Measurements from ENCODE around the gene INAFM2. TPM values are rescaled to one million over a fixed set of nuclear protein-coding genes. Genes with fewer than 3 reads are reported as not detected.

Gene INAFM2
- total RNA-seq, 3 donors from 2014 or later = 15.6 to 120 (median 21.1) TPM

DNA sequence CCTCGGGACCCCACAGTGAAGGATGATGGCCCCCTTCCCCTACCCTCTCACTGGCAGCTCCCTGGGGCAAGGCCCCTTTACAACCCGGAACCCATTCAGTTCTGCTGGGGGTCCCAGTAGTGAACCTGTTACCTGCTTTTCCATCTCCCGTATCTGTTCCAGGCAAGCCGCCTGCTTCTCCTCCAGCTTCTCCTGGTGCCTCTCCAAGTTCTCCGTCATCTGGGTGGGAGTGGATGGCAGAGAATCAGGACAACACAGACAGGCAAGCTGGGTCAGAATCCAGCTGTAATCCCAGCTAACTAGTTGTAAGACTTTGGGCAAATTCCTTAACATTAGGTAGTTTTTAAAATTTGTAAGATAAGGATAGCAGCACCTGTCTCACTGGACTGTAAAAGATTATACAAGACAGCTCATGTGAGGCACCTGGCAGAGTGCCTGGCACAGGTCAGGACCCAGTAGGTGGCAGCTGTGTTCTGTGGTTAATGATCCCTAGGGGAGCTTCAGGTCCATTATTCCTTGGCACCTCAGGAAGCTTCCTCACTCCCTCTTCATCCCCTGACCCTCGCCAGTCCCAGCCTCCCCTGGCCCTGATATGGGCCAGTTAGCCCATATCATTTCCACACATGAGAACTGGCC is 34.2 kb upstream of the INAFM2 start:
- peak; percentile 83 for ATAC-seq
- DNase-seq = peak; percentile 84 to 90 (median 85)
- Histone ChIP-seq H3K36me3 (ENCODE audit: low read depth) (no peaks in the 10 kb centered on the region), H3K4me1 (ENCODE audit: low read depth) (peaks cover 15% of the 10 kb centered on the region), H3K4me3 (no peak overlapping the region), H3K9me3 (no peaks in the 10 kb centered on the region)
- TF ChIP-seq, protein P1, sequence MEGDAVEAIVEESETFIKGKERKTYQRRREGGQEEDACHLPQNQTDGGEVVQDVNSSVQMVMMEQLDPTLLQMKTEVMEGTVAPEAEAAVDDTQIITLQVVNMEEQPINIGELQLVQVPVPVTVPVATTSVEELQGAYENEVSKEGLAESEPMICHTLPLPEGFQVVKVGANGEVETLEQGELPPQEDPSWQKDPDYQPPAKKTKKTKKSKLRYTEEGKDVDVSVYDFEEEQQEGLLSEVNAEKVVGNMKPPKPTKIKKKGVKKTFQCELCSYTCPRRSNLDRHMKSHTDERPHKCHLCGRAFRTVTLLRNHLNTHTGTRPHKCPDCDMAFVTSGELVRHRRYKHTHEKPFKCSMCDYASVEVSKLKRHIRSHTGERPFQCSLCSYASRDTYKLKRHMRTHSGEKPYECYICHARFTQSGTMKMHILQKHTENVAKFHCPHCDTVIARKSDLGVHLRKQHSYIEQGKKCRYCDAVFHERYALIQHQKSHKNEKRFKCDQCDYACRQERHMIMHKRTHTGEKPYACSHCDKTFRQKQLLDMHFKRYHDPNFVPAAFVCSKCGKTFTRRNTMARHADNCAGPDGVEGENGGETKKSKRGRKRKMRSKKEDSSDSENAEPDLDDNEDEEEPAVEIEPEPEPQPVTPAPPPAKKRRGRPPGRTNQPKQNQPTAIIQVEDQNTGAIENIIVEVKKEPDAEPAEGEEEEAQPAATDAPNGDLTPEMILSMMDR (IDR thresholded peaks at IDR 0.05) = no peak
- intact Hi-C loops (cut with DNase I, micrococcal nuclease) = no loop called here

DNA sequence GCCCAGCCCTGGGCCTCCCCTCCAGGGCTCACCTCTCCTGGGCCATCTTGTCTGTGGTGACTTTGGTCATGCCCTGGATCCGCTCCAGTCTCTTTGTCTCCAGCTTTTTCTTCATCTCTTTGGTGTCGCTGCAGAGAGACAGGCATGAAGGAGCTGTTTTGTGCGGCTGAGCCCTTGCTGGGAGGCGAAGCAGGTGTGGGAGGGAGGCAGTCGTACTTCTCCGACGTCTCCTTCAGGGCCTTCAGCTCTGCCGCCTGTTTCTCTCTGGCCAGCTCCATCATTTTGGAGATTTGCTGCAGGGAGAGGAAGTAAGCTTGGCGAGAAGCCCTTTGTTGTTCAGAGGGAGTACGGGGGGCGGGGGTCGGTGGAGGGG is 33.0 kb upstream of the INAFM2 start:
- no peak overlapping the region for H3K4me3 ChIP-seq
- no peaks in the 10 kb centered on the region for H3K9me3 ChIP-seq
- intact Hi-C loops (cut with DNase I, micrococcal nuclease) = no loop called here
- TF ChIP-seq, protein P1 (IDR thresholded peaks at IDR 0.05) = no peak
- DNase-seq (no peak), ATAC-seq (no peak)
- peaks cover 15% of the 10 kb centered on the region for H3K4me1 ChIP-seq (ENCODE audit: low read depth)
- H3K36me3 ChIP-seq (ENCODE audit: low read depth) = no peaks in the 10 kb centered on the region

DNA sequence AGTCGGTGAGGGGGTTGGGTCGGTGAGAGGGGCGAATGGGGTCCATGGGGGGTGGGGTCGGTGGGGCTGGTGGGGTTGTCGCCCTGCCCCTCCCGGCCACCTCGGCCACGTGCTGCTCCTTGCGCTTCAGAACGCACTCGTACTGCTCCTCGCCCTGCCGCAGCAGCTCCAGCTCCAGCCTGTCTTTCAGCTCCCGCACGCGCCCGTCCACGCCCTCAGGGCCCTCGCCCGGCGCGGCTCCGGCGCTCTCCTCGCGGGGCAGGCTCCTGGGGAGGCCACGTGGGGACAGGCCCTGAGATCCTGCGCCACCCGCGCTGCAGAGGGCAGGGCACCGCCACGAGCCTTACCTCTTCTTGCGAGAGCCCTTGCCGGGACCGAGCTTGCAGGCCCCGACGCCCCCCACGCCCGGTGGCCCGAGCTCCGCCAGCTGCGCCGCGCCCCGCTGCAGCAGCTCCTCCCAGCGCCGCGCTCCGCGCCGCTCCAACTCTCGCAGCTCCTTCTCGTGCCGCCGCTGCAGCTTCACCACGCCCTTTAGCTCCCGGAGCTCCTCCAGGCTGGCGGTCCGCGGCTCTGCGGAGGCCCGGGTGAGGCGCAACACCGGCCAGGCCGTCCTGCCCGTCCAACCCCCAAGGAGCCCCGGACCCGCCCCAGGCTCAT is 32.4 kb upstream of the INAFM2 start:
- ATAC-seq (peak; percentile 78), DNase-seq (peak; percentile 69 to 81 (median 76))
- Histone ChIP-seq H3K4me1 (ENCODE audit: low read depth) (peaks cover 15% of the 10 kb centered on the region), H3K9me3 (no peaks in the 10 kb centered on the region), H3K36me3 (ENCODE audit: low read depth) (no peaks in the 10 kb centered on the region), H3K4me3 (no peak overlapping the region)
- TF ChIP-seq, protein P1 (IDR thresholded peaks at IDR 0.05) = no peak
- intact Hi-C loops (cut with DNase I, micrococcal nuclease) = no loop called here

DNA sequence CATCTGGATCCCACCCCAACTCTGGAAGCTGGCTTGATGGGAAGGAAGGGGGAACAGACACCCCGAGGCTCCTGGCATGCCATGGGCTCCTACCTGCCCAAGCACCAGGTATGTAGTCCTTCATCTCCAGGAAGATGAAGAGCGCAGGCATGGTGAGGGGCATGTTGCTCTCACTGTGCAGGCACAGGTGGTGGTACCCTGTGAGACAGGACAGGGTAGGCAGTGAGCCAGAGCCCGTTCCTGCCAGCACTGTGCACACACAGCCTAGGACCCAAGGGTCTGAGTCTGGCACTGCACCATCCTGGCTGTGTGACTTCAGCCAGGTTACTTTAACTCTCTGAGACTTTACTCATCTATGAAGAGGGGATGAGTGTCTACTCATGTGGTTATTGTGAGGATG is 31.2 kb upstream of the INAFM2 start:
- H3K9me3 ChIP-seq = no peaks in the 10 kb centered on the region
- ATAC-seq (no peak), DNase-seq (peak in 1 of 3 donors; percentile 17)
- H3K4me3 ChIP-seq = no peak overlapping the region
- H3K36me3 ChIP-seq (ENCODE audit: low read depth) = no peaks in the 10 kb centered on the region
- intact Hi-C loops (cut with DNase I, micrococcal nuclease) = no loop called here
- TF ChIP-seq, protein P1 (IDR thresholded peaks at IDR 0.05) = no peak
- H3K4me1 ChIP-seq (ENCODE audit: low read depth) = peaks cover 15% of the 10 kb centered on the region

DNA sequence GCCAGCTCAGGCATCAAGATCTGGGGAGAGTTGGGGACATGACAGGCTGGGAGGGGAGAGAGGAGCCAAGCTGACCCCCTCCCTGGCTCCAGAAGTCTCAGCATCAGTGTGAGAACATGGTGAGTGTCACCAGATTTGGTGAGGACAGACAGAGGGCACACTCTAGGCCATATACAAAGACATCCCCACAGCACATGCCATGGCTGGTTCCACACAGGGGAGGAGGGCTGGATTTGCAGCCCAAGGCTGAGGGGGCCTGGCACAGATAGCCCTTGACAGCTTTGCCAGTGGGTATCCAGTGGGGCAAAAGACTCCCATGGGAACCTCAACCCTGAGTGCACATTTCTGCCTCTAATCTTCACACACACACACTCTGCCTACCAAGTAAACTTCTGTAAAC is 30.5 kb upstream of the INAFM2 start:
- peaks cover 15% of the 10 kb centered on the region for H3K4me1 ChIP-seq (ENCODE audit: low read depth)
- no peaks in the 10 kb centered on the region for H3K36me3 ChIP-seq (ENCODE audit: low read depth)
- DNase-seq (no peak), ATAC-seq (no peak)
- no peaks in the 10 kb centered on the region for H3K9me3 ChIP-seq
- intact Hi-C loops (cut with DNase I, micrococcal nuclease) = no loop called here
- TF ChIP-seq, protein P1 (IDR thresholded peaks at IDR 0.05) = no peak
- no peak overlapping the region for H3K4me3 ChIP-seq

Measured in mucosa of descending colon (tissue), 3 donors.